ENCODE measurements around the gene NEMF.
A peak's percentile ranks its signal among the peaks of the same experiment; 100 is the strongest.

- TF ChIP-seq, protein P1, sequence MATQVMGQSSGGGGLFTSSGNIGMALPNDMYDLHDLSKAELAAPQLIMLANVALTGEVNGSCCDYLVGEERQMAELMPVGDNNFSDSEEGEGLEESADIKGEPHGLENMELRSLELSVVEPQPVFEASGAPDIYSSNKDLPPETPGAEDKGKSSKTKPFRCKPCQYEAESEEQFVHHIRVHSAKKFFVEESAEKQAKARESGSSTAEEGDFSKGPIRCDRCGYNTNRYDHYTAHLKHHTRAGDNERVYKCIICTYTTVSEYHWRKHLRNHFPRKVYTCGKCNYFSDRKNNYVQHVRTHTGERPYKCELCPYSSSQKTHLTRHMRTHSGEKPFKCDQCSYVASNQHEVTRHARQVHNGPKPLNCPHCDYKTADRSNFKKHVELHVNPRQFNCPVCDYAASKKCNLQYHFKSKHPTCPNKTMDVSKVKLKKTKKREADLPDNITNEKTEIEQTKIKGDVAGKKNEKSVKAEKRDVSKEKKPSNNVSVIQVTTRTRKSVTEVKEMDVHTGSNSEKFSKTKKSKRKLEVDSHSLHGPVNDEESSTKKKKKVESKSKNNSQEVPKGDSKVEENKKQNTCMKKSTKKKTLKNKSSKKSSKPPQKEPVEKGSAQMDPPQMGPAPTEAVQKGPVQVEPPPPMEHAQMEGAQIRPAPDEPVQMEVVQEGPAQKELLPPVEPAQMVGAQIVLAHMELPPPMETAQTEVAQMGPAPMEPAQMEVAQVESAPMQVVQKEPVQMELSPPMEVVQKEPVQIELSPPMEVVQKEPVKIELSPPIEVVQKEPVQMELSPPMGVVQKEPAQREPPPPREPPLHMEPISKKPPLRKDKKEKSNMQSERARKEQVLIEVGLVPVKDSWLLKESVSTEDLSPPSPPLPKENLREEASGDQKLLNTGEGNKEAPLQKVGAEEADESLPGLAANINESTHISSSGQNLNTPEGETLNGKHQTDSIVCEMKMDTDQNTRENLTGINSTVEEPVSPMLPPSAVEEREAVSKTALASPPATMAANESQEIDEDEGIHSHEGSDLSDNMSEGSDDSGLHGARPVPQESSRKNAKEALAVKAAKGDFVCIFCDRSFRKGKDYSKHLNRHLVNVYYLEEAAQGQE (IDR thresholded peaks at IDR 0.05; ENCODE audit: insufficient read depth in 1 of 2, low read depth in 2 of 2, low read length in 2 of 2), result no peak
- peak; percentile 71; the same call in 1 of the 2 replicates for TF ChIP-seq TAF1 (IDR thresholded peaks at IDR 0.05; ENCODE audit: borderline replicate concordance, insufficient read depth, low read length)
- 0 out of 2 replicates have a peak, but pooled peaks have one; percentile 47 for TF ChIP-seq POLR2AphosphoS5 (IDR thresholded peaks at IDR 0.05; ENCODE audit: low read depth, low read length)
- no peak for TF ChIP-seq SIN3A (IDR thresholded peaks at IDR 0.05; ENCODE audit: borderline replicate concordance, insufficient read depth, low read length)
- no peak for TF ChIP-seq FOXP2 (optimal IDR thresholded peaks at IDR 0.05; ENCODE audit: borderline replicate concordance, extremely low read depth, extremely low read length, insufficient read depth)
These were observed 9.6 kb upstream of the NEMF start for GRCh38 chr14:49862089-49862673.

Measured in PFSK-1 (cell line).